A549 treated with AZD9567 at 1 μM for 4 hours (cell line): ENCODE results near the gene NUDT12. TPM values are rescaled to one million over a fixed set of nuclear protein-coding genes. Genes with fewer than 3 reads are reported as not detected.

ENCODE experiments used
- total RNA-seq: library from RNA; stranded (reverse); fragments of 200-300 nt; extraction: Qiagen RNA extraction; gene quantifications from 5 replicates; pipeline ENCODE4 v1.2.3, GENCODE V29; 2022; ENCODE audit not compliant: insufficient read depth

NUDT12 gene
- 1.5 to 2.9 TPM (median 1.7 TPM) in 5 replicates for total RNA-seq

DNA sequence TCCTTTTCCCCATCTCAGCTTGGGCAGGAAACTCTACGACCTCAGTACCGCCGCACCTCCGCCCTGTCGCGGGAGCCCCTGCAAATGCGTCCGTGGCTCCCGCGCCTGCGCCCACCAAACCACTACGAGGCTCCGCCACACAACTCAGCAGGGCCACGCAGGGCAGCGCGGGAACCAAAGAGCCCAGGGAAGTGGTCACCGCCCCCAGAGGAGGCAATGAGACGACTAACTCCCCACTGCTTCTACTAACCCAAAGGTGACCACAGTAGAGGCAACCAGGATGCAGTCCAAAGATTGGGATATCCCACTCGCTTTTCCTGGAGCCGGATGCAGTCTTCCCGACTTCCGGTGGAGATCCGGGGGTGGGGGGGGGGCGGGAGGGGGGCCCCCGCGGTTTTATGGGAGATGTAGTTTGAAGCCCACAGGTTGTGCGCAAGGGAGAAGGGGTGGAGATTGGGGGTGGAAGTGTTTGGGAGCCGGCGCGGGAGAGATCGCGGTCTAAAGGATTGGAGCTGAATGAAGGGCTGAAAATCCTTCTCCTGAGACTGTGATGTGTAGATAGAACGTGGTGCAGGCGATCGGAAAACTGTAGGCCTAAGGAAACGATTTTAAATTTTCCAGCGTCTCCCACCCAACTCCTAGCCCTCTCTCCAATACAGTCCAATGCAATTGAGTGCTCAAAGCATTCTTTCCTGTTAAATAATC is at the start of gene NUDT12:
NUDT12 (minus strand) TSS at position 337 of the 705 bp plus-strand sequence. CDS start 2,541 bp downstream, outside the sequence.

